CD4-positive, alpha-beta T cell treated with Interleukin-15 for 4 hours (primary cell): Measurements from ENCODE around the gene MTHFD1L.
"Not testable (repeated sequence)": the region's sequence is repeated elsewhere in the genome, so short reads cannot be mapped to it uniquely, and the experiment has no call there.

Source experiments
- DNase-seq: peaks from one replicate; pipeline ENCODE4 v3.0.0-alpha.2; 2020; ENCODE audit warnings: low spot score

Gene MTHFD1L

DNA sequence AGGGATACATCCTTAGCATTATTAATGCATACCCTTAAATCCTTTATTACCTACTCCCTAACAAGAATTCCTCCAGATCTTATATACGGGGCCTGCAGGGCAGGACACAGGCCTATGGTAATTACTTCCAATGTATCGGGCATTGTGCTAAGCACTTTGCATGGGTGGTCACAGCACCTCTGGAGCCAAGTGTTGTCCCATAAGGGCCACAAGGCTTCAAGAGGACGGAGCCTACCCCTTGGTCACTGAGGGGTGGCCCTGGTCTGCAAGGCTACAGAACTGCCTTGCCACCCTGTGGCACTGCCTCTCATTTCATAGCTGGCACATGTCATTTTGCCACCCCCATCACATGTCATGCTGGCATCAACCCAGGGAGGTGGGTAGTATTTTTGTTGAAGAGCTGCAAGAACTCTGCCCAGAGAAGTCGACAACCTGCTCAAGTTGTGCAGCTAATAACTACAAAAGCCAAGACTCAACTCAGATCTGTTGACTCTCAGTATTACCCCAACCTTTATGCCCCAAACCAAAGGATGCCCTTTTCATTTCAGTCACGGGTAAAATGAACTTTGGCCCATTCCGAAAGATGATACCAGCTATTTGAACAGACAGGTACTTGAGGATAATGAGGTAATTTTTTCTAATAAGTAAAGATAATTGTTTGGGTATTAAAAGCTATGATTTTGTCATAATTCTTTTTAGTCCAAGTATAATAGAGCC, 230.2 kb downstream of the MTHFD1L start:
- DNase-seq: no peak

DNA sequence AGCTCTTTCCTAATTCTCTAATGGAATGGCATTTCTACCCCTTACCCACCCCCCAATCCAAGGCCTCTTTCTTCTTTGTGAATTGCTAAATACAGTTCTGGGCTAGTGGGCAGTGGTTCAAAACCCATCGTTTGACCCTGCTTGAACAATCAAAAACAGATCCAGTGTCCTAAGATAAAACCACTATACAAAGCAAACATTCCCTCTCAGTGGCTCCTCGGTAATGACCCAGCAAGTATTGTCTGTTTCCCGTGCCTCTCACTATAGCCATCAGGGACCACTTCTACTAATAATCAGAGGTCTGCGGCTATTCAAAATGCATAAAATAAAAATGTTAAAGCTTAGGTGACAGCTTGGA, 230.7 kb downstream of the MTHFD1L start:
- no peak for DNase-seq

DNA sequence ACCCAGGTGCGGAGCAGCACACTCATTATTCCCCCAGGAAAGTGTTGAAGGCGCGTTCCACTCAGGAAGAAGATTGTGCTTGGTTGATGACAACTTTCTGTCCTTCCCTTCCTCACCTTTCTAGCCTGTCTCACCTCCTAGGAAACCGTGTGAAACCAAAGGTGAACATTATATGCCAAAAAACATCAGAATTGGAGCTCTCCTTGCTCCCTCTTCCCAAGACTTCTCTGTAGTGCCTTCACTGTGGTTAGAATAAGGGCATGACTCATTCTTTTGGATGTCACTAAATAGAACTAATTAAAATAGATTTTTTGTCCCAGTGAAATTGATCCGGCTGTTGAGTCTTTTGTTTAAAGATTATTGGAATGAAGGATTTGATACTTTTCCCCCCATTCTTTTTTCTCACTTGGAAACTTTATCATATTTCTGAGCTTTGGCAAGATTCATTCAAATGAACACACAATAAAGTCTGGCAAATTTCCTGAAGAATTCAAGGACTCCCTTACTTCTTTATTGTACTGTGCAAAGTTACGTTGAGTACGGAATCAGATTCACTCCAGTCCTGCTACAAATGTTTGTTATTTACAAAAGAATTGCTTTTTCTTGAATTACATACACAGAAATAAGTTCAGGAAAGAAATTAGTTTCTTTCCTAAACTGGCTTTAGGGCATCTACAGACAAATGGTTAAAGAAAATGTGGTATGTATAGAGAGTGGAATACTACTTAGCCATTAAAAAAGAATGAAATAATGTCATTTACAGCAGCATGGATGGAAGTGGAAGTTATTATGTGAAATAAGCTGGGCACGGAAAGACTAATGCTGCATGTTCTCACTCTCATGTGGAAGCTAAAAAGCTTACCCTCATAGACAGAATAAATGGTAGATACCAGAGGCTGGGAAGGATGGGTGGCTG, 231.4 kb downstream of the MTHFD1L start:
- DNase-seq: no peak

DNA sequence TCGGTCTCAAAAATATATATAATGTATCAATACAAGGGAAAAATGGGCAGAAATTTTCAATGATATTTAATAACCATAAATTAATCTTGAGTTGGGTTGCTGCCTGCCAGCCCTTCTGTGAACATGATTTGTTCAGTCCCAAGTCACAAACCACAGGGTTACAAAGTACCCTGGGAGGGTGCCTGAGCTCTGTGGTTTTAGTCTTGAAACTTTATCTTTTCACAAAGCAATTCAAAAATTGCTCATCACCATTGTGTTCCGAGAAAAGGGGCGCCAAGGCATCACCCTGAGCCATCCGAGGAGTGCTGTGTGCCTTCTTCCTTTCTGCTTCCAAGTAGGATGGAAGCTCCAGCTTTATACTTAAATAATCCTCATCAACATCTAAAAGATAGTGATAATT, 232.7 kb downstream of the MTHFD1L start:
- no peak for DNase-seq

DNA sequence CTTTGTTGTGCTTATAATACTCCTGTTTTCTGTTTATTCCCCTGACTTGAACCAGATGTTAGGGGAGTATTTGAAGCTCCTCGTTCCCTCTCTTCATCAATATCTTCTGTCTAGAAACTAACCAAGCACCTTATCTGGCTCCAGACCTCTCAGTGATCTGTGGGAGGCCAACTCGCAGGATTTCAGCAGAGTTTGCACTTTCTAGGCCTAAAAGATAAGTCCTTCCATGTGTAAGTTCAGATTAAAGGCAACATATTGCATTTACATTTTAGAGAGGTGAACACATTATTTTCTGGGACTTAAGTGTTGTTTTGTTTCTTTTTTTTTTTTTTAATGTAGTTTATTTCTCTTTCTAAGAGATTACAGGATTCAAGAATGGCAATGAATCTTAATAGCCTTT, 234.8 kb downstream of the MTHFD1L start:
- no peak for DNase-seq

DNA sequence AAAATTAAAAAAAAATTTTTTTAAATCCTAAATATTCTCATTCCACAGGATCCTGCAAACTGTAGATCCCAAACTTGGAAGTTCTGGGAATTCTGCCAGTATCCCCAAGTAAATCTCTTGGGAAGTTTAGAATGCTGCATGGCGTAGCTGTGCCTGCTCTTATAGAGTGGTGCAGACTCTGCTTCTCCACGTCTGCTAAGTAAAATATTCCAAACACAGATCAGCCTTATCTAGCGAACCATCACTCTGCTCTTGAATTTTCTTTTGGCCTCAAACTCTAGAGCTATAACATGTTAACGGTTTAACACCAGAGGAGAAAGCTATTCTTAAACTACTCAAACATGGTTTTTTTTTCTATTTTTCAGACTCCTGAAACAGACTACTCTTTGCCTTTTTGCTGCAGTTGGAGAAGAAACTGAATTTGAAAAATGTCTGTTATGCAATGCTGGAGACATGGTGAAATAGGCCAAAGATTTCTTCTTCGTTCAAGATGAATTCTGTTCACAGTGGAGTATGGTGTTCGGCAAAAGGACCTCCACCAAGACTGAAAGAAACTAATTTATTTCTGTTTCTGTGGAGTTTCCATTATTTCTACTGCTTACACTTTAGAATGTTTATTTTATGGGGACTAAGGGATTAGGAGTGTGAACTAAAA, 235.8 kb downstream of the MTHFD1L start:
- no peak for DNase-seq

DNA sequence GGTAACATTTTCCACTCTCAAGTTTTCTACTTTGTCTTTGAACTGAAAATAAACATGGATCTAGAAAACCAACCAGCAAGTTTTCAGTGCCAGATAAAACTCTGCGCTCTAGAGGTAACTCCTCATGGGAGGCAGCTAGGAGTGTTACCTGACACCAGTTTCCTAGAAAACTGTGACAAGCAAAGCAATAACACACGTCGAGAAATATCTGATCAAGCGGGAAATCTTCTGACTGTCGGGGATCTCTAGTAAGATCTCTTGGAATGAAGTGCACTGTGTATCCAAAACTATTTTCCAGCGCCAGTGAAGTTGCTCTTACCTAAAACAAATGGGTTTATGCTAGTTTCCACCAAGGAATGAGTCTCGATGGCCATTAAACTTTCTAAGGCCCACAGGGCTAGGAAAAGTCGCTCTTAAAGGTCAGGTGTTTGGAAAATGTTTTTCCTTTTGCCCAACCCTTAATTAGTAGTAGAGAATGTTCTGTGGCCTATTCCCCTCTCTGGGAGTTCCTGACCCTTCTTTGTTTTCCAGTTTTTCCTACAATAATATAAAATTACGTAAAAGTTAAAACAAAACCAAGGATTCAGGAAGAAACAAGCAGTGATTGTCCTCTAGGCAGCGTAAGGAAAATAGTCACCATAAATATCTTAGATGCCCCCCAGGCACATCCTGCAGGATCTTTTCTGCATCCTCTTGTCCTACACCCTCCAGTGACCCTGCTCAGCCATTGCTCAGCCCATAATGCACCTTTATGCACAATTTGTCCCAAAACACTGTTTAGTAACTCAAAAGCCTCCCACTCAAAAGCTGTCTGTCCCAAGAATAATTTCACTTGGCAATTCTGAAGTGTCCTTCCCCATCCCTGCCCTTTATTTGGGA, 236.6 kb downstream of the MTHFD1L start:
- no peak for DNase-seq

DNA sequence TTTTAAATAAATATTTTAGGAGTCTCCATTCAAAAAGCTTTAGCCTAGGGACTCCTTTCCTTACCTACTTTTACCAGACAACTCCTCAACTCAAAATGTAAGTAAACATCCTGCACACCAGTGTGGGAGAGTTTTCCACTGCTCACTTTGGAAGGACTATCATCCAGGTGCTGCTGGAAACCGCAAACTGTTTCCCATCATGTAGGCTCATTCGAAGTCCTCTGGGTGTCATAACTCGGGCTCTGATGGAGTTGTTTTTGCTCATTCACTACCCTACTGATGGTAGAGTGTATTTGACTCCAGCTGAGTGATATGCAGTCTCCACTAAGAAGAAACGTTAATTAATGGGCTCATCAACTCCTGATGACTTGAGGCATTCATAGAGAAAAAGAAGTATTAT, 237.8 kb downstream of the MTHFD1L start:
- DNase-seq: no peak

DNA sequence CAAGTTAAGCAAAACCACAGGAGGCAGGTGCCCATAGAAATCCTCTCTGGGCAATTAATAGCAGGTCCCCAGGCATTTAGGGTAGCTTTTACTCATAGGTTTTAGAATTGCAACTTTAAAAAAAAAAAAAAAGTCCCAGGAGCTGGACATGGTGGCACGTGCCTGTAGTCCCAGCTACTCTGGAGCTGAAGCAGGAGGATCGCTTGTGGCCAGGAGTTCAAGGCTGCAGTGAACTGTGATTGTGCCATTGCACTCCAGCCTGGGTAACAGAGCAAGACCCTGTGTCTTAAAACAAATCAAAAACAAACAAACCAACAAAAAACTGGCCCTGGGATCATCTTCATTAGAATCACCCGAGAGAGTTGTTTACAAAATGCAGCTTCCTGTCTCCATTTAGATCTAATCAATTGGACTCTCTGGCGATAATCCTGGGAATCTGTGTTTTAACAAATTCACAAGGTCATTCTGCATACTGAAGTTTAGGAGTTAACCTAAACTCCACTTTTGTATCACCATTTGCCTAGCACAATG, 242.5 kb downstream of the MTHFD1L start:
- no peak for DNase-seq

DNA sequence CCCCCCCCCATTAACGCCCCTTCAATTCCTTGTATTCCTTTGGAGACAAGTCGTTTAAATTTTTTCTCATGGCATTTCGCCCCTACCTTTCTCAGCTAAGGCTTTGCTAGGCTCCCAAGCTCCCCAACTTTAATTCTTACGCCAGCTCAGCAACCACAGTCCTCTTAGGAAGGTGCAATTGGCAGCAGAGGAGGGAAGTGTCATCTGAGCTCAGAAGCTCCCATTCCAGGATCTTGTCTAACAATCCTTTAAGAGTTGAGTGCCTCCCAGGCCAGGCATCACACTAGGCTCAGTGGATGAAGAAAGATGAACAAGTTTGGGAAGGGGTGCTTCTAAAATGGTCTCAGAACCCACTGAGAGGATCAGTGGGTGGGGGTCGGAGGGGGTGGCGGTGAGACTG, 243.0 kb downstream of the MTHFD1L start:
- no peak for DNase-seq

DNA sequence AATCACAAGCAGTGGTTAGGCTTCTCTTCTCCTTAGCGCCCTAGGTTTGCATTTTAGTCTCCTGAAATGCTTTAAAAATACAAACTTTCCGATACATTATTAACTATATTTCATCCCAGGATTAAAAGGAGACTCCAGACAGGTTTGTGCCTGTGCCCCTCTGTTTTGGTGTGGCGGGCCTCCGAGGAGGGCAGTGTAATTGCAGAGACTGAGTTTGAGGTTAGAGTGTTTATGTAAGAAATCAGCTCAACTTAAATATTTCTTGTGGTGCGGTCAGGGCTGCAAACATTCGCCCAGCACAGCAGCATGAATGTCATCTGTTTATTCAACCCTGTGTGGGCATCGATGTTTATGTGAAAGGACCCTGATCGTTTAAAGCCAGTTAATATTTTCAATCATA, 243.9 kb downstream of the MTHFD1L start:
- no peak for DNase-seq

DNA sequence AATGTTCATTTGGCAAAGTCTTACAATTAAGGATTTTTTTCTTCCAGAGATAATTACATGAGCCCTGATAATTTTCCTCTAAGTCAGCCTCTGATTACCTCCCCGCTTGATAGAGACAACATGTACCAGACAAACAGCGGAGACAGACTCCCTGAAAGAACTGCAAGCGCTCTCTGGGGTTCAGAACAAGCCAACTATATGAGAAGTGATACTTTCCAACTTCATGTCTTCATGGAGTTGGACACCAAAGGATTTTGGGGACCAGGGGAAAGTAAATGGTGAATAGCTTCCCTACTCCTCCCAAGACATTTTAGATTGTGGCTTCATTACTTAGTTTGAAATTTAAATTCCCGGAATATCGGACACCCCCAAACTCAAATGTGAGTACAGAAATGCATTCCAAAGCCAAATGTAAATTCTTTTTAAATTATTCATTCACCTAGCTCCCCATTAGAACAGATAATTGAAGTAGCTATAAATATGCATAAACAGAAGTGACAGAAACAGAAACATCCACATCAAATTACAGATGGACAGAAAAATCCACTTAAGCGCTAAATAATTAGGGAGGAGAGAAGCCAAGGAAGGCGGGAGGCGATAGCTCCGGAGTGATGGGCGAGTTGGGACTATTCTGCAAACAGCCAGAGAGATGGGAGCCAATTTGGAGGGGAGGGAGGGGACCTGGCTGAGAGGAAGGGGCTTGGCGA, 244.5 kb downstream of the MTHFD1L start:
- no peak for DNase-seq

DNA sequence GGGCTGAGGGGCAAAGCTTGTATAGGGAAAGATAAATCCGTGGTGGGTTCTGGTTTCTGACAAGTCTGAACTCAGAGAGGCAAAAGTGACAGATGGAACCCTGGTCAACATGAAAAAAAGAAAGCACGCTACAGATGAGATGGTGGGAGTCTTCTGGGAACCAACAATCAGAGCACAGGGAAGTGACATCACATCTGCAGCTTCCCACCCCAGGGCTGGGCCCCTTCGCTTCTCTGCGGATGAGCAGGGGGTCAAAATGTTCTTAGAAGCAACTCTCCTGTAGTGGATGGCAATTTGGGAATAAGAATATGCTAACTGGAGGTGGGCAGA, 245.0 kb downstream of the MTHFD1L start:
- no peak for DNase-seq

DNA sequence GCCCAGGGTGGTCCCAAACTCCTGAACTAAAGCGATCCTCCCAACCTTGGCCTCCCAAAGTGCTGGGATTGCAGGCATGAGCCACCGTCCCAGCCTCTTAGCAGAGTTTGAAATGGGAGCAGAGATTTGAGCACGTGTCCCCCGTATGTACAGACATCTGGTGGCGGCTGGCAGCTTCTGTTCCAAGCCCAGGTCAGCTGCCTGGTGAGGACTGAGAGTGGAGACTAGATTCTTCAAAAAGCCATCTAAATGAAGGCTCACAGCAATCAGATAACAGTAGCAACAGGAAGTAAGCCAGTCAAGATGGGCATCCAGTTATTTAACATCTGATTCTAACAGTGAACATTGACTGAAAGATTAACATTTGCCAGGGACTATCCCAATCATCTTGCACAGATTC, 246.2 kb downstream of the MTHFD1L start:
- DNase-seq: no peak

DNA sequence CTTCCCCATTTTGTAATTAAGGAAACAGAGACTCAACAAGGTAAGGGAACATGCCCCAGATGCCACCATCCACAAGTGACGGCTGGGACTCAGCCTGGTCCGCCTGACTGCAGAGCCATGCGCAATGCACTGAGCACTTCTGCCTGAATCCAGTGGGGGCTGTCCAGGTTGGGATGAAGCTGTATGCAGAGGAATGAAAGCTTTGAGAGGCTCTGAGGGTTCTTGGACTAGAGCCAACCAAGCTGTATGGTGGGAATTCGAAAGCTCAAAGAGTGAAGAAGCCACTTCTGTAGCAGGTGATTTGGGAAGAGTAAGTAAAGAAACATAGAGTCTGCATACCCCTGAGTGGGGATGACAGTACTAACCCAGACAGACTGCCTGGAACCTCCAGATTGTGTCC, 246.6 kb downstream of the MTHFD1L start:
- DNase-seq: no peak

DNA sequence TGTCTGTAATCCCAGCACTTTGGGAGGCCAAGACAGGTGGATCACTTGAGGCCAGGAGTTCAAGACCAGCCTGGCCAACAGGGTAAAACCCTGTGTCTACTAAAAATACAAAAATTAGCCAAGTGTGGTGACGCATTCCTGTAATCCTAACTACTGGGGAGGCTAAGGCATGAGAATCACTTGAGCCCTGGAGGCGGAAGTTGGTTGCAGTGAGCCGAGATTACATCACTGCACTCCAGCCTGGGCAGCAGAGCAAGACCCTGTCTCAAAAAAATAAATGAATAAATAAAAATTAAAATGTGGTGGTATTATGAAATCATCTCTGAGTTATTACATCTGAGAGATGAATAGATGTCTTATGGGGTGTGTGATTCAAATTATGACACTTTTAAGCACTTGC, 247.4 kb downstream of the MTHFD1L start:
- not testable (repeated sequence) for DNase-seq

DNA sequence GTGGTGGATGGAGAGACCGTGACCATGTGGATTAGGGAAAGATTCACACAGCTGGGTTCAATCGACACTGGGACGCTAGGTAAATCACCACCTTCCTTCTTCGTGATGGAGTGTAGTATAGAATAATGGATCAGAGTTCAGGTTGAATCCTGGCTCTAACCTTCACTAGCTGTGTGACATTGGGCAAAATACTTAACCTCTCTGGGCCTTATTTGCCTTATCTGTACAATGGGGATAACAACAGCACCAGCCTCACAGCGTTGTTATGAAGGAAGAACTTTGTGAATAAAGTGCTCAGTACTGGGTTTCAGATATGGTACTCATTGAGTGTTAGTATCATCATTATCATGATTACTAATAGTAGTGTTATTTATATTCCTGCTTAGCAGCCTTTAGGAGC, 248.1 kb downstream of the MTHFD1L start:
- DNase-seq: no peak

DNA sequence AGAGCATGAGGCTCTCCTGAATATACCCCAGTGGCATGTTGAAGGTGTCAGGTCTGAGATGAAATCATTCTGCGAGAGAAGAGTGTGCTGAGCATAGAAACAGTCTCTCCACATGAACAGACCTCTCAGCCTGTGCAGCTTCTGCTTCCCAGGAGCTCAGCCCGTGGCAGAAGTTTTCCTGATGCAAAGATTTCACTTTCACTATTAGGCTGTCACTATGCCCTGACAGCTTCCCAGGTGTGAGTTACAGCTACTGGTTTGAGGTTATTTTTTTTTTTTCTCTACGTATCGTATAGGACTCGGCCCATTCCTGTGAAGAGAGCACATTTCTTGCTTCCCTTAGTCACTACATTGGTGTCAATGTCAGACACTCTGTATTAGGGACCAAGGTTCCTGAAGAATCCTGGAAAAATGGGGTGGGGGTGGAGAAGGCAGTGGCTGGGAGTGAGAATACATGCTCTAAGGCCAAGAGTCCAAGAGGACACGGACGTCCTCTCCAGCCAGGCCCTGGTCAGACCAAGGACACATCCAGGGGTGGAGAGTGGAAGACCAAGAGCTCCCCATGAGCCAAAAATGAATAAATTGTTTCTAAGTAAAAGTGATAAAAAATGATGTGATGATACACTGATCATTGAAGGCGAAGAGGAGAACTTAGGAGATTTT, 253.1 kb downstream of the MTHFD1L start:
- DNase-seq: no peak

DNA sequence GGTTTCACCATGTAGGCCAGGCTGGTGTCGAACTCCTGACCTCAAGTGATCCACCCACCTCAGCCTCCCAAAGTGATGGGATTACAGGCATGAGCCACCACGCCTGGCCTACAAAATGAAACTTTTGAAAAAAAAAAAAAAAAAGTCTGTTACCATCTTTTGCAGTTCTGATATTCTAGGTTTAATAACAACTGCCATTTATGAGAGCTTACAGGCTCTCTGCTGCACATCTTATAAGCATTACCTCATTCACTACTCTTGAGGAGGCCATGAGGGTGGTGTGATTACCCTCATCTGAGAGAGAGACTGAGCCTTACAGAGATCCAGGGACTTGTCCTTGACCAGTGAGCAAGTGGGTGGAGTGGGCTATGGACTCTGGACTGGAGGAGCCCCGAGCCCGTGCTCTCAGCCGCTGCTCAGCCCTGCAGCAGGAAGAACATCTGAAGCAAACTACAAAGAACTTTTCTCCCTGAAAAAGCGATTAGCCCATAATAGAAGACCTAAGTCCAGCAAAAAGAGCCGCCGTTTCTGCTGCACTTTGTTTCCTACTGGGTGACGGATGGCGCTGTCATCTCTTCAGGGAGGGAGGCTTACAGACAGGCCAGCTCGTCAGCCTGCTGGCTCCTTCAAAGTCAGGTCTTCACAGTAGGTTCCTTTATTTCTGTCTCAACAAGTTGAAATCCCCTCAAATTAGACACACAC, 254.5 kb downstream of the MTHFD1L start:
- no peak for DNase-seq

DNA sequence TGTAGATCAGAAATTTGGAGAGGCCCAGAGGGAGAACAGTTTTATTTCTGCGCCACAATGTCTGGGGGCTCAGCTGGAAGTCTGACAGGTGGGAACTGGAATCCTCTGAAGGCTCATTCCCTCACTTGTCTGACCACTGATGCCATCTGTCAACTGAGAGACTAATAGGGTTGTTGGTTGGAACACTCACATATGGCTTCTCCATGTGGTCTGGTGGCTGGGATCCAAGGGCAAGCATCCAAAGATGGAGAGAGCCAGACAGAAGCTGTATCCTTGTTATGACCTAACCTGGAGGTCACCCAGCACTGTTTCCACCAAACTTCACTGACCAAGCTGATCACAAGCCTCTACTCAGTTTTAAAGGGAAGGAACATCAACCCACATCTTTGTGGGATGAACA, 256.4 kb downstream of the MTHFD1L start:
- DNase-seq: no peak
